ENCODE data around the gene ZNF407.
A peak's percentile ranks its signal among the peaks of the same experiment; 100 is the strongest.
"Not testable (repeated sequence)": the region's sequence is repeated elsewhere in the genome, so short reads cannot be mapped to it uniquely, and the experiment has no call there.

ZNF407 gene

GRCh38 chr18:74942319-74942910, 344.7 kb downstream of the ZNF407 start:
- peak; percentile 25 for DNase-seq

DNA sequence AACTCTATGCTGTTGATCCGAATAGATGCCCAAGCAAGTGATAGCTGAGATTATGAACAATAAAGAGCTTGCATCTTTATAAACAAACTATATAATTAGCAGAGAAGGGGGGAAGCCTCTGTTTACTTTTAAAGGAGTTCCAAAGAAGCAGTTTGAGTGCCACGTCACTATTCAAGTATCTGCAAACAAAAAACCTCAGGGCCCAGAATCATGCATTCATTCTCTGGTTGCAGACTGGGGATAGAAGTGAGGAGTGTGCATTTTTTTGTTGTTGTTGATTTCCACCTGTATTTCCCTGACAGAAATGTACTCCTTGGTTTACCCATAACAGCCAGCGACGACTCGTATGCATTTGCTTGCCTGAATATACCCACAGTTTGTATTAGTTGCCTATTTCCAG, 347.0 kb downstream of the ZNF407 start:
- DNase-seq = no peak

- DNase-seq = no peak
Observed at GRCh38 chr18:74945774-74946545, 348.3 kb downstream of the ZNF407 start.

DNA sequence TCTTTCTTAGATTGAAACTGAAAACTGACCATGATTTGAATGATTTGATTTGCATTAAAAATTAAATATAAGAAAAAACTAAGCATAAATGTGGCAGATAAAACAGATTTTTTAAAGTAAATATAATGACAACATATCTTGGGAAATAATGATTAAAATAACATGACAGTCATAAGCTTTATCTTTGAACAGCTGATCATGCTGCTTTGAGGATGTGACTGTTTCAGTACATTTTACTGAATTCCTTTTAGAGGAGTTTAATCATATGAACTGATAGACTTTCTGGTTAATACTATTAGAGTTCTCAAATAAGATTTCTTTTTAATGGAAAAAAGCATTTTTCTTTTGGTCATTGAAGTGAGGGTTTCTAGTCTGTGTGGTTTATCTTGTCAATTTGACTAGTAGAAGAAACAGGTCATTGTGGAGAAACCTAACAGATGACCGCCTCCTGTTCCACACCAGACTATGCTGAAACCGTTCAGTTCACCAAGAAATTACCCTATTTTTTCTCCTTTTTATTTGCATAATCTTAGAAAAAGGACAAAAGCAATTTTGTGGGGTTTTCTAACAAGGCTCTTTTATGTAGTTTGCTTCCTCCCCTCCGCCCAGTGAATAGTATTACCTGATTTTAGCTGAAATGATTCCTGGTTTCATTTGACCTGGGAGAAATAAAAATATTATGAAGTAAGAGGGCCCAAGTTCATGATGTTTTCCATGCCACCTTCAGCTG, 349.1 kb downstream of the ZNF407 start:
- no peak for DNase-seq

DNA sequence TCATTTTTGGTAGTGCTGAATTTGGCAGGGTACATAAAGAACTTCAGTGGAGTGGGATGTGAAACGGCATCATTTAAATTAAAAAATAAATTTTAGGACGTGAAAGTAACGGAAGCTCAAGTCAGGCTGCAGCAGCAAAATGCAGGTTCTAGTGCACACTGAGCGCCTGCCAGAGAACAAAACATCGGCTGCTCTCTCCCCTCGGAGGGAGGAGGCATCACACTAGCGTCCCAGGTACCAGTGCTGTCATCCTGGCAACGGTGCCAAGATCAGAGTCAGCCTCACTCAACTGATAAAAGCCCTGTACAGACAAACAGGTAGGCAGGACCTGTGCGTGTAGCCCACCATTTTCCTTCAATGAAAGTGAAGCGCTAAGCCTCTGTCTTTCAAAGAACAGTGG, 349.7 kb downstream of the ZNF407 start:
- DNase-seq = no peak

DNA sequence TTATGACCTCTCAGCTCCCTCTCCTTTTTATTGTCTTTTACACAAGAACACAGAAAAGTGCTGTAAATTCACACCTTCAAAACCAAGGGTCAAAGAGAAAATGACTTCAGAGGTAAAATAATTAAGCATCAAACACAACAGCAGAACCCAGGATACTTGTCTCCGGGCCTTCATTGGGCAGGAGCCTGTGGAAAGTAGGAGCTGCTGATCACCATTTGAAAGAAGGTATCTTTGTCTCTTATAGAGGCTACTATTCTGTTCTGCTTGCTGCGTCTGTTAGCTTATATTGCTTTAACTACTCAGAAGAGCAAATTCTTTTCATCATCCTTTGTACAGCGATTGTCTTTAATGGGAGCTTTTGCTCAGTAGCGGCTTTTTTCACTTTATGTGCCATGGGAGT, 350.2 kb downstream of the ZNF407 start:
- no peak for DNase-seq

DNA sequence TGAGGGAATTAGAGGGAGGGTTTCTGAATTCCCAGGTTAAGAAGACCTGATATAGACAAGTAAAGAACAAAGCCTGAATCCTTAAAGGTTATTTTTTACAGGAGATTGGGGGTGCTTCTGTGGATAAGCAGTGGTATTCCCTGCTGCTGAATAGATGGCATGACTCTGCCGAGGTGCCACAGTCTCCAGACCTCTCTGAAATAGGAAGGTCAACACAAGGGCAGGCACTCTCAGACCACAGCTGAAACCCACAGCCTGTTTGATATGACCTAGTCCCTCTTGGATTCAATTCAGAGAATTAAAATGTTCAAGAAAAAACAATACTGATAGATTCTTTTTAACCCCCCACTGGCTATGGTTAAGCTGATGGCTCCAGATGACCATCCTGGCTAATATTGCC, 351.9 kb downstream of the ZNF407 start:
- DNase-seq = no peak

DNA sequence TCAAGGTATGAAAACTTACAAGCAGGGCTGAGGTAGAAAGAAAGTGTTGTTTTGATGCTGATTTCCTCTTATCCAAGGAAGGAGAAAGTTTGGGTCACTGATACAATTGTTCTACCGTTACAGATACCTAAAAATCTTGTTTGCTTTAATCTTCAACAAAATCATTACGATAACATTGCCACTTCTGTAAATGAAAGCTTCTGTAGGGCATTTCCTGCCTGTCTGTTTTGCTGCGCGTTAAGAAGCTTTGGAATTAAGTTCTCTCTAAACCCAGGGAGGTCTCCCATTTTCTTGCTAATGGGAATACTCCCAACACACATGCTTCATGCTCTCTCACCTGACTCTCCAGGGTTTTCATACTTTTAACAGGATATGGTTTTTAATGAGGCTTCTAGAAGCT, 352.8 kb downstream of the ZNF407 start:
- peak; percentile 9 for DNase-seq

DNA sequence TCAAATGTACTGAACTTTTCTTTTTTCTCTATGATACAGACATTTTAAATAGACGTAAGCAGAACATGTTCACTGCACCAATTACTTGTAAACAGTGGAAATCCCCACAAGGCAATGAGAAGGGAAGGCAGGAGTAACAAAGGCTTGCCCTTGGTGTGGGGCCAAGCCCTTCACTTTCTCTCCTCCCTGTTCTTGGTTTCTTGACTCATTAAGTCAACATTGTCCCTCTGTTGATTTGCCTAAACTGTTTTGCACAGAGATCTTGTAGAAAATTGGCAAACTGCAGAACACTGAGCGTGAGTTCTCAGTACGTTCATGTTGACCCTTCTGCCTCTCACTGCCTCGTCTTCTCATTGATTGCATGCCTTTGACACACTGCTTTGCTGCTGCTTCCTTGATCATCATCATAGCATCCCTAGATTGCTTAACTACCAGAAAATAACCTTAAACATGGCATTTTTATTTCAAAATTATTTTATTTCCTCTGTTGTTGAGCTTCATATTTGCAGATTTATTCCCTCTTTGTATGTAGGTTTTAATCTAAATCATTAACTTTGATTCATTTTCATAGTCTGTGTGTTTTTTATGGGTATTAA, 353.6 kb downstream of the ZNF407 start:
- DNase-seq = peak; percentile 42

GRCh38 chr18:74957588-74958224, 360.0 kb downstream of the ZNF407 start:
- no peak for DNase-seq

DNA sequence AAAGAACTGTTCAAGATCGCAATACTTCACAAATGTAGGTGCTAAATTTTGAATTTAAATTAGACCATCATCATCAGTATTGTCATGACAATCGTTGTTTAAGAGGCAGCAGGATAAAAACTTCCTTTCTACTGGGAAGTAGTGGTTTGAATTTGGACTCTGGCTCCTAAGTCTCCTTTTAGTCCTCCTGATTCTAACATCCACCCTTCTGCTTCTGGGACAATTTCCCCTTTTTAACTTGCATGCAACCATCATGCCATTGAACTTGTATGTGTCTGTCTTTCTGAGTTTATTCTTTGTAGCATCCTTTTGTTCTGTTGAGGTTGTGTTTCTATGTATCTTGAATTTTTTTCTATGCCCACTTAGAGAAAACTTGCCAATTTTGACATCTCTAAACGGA, 361.5 kb downstream of the ZNF407 start:
- no peak for DNase-seq

DNA sequence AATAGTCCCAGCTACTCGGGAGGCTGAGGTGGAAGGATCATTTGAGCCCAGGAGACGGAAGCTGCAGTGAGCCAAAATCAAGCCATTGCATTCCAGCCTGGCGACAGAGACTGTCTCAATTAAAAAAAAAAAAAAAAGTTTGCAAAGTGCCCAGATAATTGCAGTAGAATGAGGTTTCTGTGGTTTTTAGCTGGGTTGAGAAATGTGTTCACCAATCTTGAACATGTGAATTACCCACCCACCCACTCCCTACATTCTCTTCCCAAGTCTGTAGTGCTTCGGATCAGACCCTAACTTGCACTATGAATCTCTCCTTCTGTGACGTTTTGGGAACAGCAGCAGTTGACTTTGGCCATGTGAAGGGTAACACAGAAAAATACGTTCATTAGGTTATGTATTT, 363.9 kb downstream of the ZNF407 start:
- no peak for DNase-seq

GRCh38 chr18:74963820-74964446, 366.3 kb downstream of the ZNF407 start:
- DNase-seq = peak; percentile 29

DNA sequence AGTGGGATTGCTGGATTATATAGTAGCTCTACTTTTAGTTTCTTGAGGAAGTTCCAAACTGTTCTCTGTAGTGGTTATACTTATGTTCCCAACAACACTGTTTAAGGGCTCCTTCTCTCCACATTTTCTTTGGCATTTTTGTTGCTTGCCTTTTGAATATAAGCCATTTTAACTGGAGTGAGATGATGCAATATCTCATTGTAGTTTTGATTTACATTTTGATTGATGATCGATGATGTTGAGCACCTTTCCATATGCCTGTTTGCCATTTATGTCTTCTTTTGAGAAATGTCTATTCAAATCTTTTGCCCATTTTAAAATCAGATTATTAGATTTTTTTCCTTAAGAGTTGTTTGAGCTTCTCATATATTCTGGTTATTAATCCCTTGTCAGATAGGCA, 368.0 kb downstream of the ZNF407 start:
- DNase-seq = no peak

DNA sequence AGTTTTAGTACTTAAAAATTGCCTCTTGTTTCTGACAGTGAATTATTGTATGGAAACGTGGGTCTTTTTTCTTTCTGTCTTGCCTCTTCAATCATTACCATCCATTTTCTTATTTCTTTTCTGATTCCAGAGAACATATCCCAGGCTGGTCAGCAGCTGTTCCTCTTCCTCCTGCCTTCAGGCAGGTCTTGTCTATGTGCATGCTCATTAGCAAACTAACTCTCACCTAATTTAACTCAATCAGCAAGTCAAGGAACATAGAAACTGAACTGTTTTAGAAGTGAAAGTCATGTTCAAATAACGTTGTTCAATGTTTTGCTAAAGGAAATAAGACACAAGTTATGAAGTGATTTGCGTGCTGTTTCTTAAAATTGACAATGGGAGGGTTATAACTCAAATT, 369.8 kb downstream of the ZNF407 start:
- DNase-seq = no peak

GRCh38 chr18:74967979-74968378, 370.3 kb downstream of the ZNF407 start:
- no peak for DNase-seq

GRCh38 chr18:74971358-74971757, 373.7 kb downstream of the ZNF407 start:
- not testable (repeated sequence) for DNase-seq

GRCh38 chr18:74971776-74972175, 374.1 kb downstream of the ZNF407 start:
- not testable (repeated sequence) for DNase-seq

DNA sequence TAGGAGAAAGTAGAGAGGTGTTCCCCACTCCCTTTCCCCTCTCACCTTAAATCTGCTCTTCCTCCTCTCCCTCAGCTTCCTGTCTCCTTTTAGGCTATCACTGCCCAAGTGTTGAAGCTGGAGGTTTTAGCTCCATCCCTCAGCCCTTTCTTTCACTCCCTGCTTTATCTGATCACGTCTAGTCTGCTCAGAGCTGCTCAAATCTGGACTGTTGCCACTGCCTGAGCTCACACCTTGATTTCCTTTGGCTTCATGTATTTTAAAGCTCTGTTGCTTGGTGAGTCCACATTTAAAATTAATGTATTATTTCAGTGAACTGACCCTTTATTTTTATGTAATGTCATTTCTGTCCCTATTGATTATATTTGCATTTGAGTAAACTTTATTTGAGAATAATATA, 374.7 kb downstream of the ZNF407 start:
- DNase-seq = no peak

- DNase-seq = no peak
Observed at GRCh38 chr18:74975001-74975400, 377.3 kb downstream of the ZNF407 start.

DNA sequence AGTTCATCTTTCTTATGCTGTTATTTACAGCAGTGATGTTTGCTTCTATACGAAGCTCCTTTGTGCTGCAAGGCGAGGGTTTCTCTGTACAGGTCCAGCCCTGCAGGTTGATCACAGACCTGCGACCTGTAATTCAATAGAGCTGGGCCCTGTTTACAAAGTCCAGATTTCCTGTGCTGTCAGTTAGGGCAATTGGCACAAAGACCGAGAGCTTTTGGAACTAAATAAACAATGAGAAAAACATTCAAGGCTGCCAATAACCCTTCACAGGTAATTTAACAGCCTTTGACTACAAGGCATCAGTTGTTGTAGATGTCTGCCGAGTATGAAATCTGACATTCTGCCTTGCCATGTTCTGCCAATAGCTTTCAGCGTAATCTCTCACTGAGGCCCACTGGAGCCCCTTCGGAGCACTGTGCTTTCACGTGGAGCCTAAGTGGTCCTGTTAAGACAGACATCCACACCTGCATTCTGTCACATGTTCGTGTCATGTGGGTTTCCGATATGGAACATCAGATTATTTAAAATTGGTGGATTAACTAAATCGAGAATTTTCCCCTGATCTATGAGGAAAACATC, 378.8 kb downstream of the ZNF407 start:
- no peak for DNase-seq

DNA sequence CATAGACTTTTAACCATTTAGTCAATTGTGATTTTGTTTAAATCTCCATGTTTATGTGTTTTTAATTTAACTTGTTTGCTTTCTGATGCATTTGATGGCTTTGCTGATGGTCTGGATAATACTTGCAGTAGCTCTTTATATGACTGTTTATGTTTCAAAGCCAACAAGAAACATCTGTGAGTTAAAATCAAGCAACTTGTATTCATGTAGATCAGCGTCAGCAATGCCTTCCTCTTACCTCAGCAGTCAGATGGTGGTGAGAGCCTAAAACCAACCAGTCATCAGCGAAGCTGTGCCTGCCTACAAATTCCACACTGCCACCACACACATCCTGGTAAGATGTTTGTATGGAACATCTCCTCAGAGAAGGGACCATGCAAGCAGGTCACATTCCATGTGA, 379.4 kb downstream of the ZNF407 start:
- DNase-seq = no peak
